Endothelial cell of umbilical vein (primary cell): ENCODE data around the gene OPRD1. TPM values are rescaled to one million over a fixed set of nuclear protein-coding genes. Genes with fewer than 3 reads are reported as not detected.

Source experiments
- BruUV-seq: library from RNA; stranded (reverse); fragments of 400-500 nt; replicated peaks from 2 replicates; lab custom pipeline; 2021; lab: Mats Ljungman, UMichigan
- CTCF ChIA-PET: fragments of 300-600, 350-600 bp; sonication (Branson Sonifier 250); formaldehyde crosslinking; loops from one replicate; lab custom pipeline; 2021; ENCODE audit warnings: antibody characterized with exemption, inconsistent platforms; lab: Charles Lee
- POLR2A ChIA-PET: fragments of 300-600, 350-600 bp; sonication (Branson Sonifier 250); formaldehyde crosslinking; loops from one replicate; lab custom pipeline; 2021; ENCODE audit warnings: antibody characterized with exemption, inconsistent platforms; lab: Charles Lee
- DNase-seq: peaks from one replicate; pipeline ENCODE4 v3.0.0-alpha.2; 2011; ENCODE audit warnings: low read depth, low spot score
- FAIRE-seq: peaks from 2 replicates; lab custom pipeline; 2011; peaks lifted over from hg19 to GRCh38; lab: Jason Lieb, UNC
- H2AFZ ChIP-seq: 2 replicates; pipeline ENCODE4 v1.6.0; 2012; ENCODE audit warnings: low read depth, low read length, control low read depth, inconsistent platforms
- H3K27ac ChIP-seq: 2 replicates; pipeline ENCODE4 v1.5.1; 2011; ENCODE audit warnings: low read depth, mild to moderate bottlenecking, control low read depth, low read length, moderate library complexity; ENCODE audit not compliant: insufficient read depth
- H3K27me3 ChIP-seq, 2 experiments: 2 replicates each; pipeline versions ENCODE4 v1.6.0 to v1.6.1; 2011; ENCODE audit warnings: low read length in 2 of 2, mixed read lengths in 1 of 2; ENCODE audit not compliant: control insufficient read depth in 2 of 2, insufficient read depth in 2 of 2
- H3K36me3 ChIP-seq, 2 experiments: 2 replicates in 1 of 2; 3 replicates in 1 of 2; pipeline ENCODE4 v1.5.1; 2011; ENCODE audit warnings: low read length in 2 of 2, mild to moderate bottlenecking in 1 of 2, moderate library complexity in 1 of 2; ENCODE audit not compliant: control insufficient read depth in 2 of 2, insufficient read depth in 2 of 2; ENCODE audit errors: extremely low read depth in 1 of 2
- H3K4me1 ChIP-seq: 3 replicates; pipeline ENCODE4 v1.5.1; 2011; ENCODE audit warnings: mild to moderate bottlenecking, low read length; ENCODE audit not compliant: control insufficient read depth, insufficient read depth; ENCODE audit errors: extremely low read depth
- H3K4me2 ChIP-seq: 2 replicates; pipeline ENCODE4 v1.6.1; 2011; ENCODE audit warnings: low read length, control low read depth, mixed read lengths; ENCODE audit not compliant: insufficient read depth
- H3K4me3 ChIP-seq, 3 experiments: fragments of 200-600 bp in 1 of 3; sonication (generic), shearing (Covaris generic) in 1 of 3; replicated peaks in 1 of 3; 2 replicates each; pipeline ENCODE4 v1.5.1; 2011 to 2016; ENCODE audit warnings: control low read depth in 3 of 3, low read length in 3 of 3, mild to moderate bottlenecking in 2 of 3, inconsistent platforms in 1 of 3, low read depth in 1 of 3, moderate library complexity in 1 of 3; ENCODE audit not compliant: insufficient read depth in 1 of 3
- H3K79me2 ChIP-seq: 2 replicates; pipeline ENCODE4 v1.6.0; 2012; ENCODE audit warnings: low read length, inconsistent platforms; ENCODE audit not compliant: control insufficient read depth, insufficient read depth
- H3K9ac ChIP-seq: replicated peaks from 2 replicates; pipeline ENCODE3; 2011; ENCODE audit warnings: low read length, control low read depth; ENCODE audit not compliant: insufficient read depth; ENCODE audit errors: extremely low read depth
- H3K9me1 ChIP-seq: replicated peaks from 3 replicates; pipeline ENCODE4 v1.6.0; 2011; ENCODE audit warnings: mild to moderate bottlenecking, low read length; ENCODE audit not compliant: control insufficient read depth, insufficient read depth; ENCODE audit errors: extremely low read depth
- H3K9me3 ChIP-seq: replicated peaks from 2 replicates; pipeline ENCODE4 v1.5.1; 2012; ENCODE audit warnings: low read length, inconsistent platforms; ENCODE audit not compliant: control insufficient read depth, insufficient read depth
- H4K20me1 ChIP-seq: replicated peaks from 2 replicates; pipeline ENCODE3; 2011; ENCODE audit warnings: mild to moderate bottlenecking, low read length; ENCODE audit not compliant: control insufficient read depth, insufficient read depth; ENCODE audit errors: extremely low read depth
- CTCF ChIP-seq, 2 donors: IDR thresholded peaks; 1 replicate in 1 of 2; 2 replicates in 1 of 2; pipeline ENCODE4 v1.5.1; 2011; ENCODE audit warnings: low read length in 2 of 2, mild to moderate bottlenecking in 2 of 2, moderate library complexity in 2 of 2, control low read depth in 1 of 2, inconsistent platforms in 1 of 2, low read depth in 1 of 2; ENCODE audit not compliant: insufficient read depth in 1 of 2; ENCODE audit errors: extremely low read depth in 1 of 2
- EZH2 ChIP-seq: IDR thresholded peaks from 2 replicates; pipeline ENCODE4 v1.6.1; 2012; ENCODE audit warnings: borderline replicate concordance, low read depth, mild to moderate bottlenecking, moderate library complexity, low read length, inconsistent platforms; ENCODE audit not compliant: severe bottlenecking
- FOS ChIP-seq: IDR thresholded peaks from 2 replicates; pipeline ENCODE4 v1.6.1; 2011; ENCODE audit warnings: mild to moderate bottlenecking, low read length, moderate library complexity, borderline replicate concordance; ENCODE audit not compliant: insufficient read depth
- GATA2 ChIP-seq: IDR thresholded peaks from 2 replicates; pipeline ENCODE4 v1.7.0; 2011; ENCODE audit warnings: low read depth, mild to moderate bottlenecking, moderate library complexity, mixed read lengths, low read length; ENCODE audit not compliant: insufficient read length, insufficient read depth
- JUN ChIP-seq: IDR thresholded peaks from 2 replicates; pipeline ENCODE4 v1.6.1; 2011; ENCODE audit warnings: borderline replicate concordance, low read depth; ENCODE audit not compliant: insufficient read length, insufficient read depth
- MAX ChIP-seq: IDR thresholded peaks from 2 replicates; pipeline ENCODE4 v1.6.1; 2011; ENCODE audit not compliant: insufficient read depth, insufficient read length
- MYC ChIP-seq: IDR thresholded peaks from one replicate; pipeline ENCODE4 v1.6.1; 2011; ENCODE audit warnings: mild to moderate bottlenecking, low read depth, low read length
- POLR2A ChIP-seq: IDR thresholded peaks from 2 replicates; pipeline ENCODE4 v1.6.1; 2012; ENCODE audit warnings: low read depth, mild to moderate bottlenecking, control low read depth, low read length
- POLR2AphosphoS5 ChIP-seq: IDR thresholded peaks from 2 replicates; pipeline ENCODE4 v1.6.1; 2012; ENCODE audit warnings: low read depth, mild to moderate bottlenecking, control low read depth, low read length, moderate library complexity; ENCODE audit not compliant: insufficient read depth
- dilution Hi-C: fragments of 300-500 bp; cut with MboI; formaldehyde crosslinking; loops from one replicate; pipeline ENCODE4 v1.15.0; 2019; ENCODE audit warnings: low sequenced_read_pairs; ENCODE audit not compliant: extremely low pct_ligation_motif_present
- intact Hi-C: fragments of 100-400 bp; cut with micrococcal nuclease; formaldehyde crosslinking; loops from one replicate; pipeline ENCODE4 v1.10.0; 2022
- polyA plus RNA-seq, 4 experiments: library from polyadenylated mRNA; depleted of rRNA in 3 of 4; stranded (reverse) in 3 of 4; unstranded in 1 of 4; fragments of >200 nt; gene quantifications; 2 replicates each; pipeline versions ENCODE4 v1.2.1 to v1.2.3, GENCODE V29; 2011 to 2012; ENCODE audit warnings: missing spikeins in 1 of 4
- total RNA-seq: library from RNA; stranded (reverse); gene quantifications from 2 replicates; pipeline ENCODE4 v1.2.3, GENCODE V29; 2021

Gene OPRD1
- total and polyA plus RNA-seq, 2 donors (not counting 3 experiments of a cell fraction or from before 2014, with no cell fraction given): not detected

GRCh38 chr1:28867850-28868249, 55.9 kb downstream of the OPRD1 start:
- POLR2A ChIA-PET: no interaction called here

More at GRCh38 chr1:28867850-28868249, 55.9 kb downstream of the OPRD1 start:
- Histone ChIP-seq H3K9me1 (no peaks in the 10 kb centered on the region), H3K27me3 (no peaks in the 10 kb centered on the region), H3K9ac (no peak overlapping the region), H3K4me2 (no peak overlapping the region), H3K9me3 (no peaks in the 10 kb centered on the region), H3K36me3 (no peaks in the 10 kb centered on the region), H3K79me2 (no peaks in the 10 kb centered on the region), H4K20me1 (no peaks in the 10 kb centered on the region), H3K4me1 (no peaks in the 10 kb centered on the region), H2AFZ (no peak overlapping the region), H3K4me3 (no peak overlapping the region), H3K27ac (no peak overlapping the region)
- intact Hi-C loops: no loop called here
- no TSS peak for BruUV-seq
- TF ChIP-seq FOS (no peak), EZH2 (no peak), POLR2A (no peak), GATA2 (no peak), JUN (no peak), CTCF (IDR thresholded peaks at IDR 0.05; ENCODE audit: extremely low read depth in 1 of 2, insufficient read depth in 1 of 2, low read depth in 1 of 2, low read length in 2 of 2) (no peak), POLR2AphosphoS5 (no peak), MYC (no peak), MAX (no peak)
- no peak for DNase-seq
- CTCF ChIA-PET: interaction anchor here (1.3 to 4.2 kb wide), 3 partner anchors 9 to 15 kb away, joined by 4 to 47 read pairs (median 5); no protein-coding TSS in a partner anchor
- no peak for FAIRE-seq
- dilution Hi-C loops: no loop called here
